ENCODE results near the gene CCDC195. TPM values are rescaled to one million over a fixed set of nuclear protein-coding genes. Genes with fewer than 3 reads are reported as not detected.

The CCDC195 gene
- polyA plus RNA-seq, 3 donors: not detected

Other genes starting within 250 kb of the CCDC195 start
- gene CUL3, start 131.0 kb downstream of the CCDC195 start, polyA plus RNA-seq (ENCODE audit: insufficient read length in 3 of 3): 100 to 1,000 TPM; 102 to 113 (median 111) TPM